NT2/D1 (cell line): Measurements from ENCODE around the gene PRR23B.
"Not testable (repeated sequence)": the region's sequence is repeated elsewhere in the genome, so short reads cannot be mapped to it uniquely, and the experiment has no call there.

Experiments used
- SUZ12 ChIP-seq: IDR thresholded peaks from 2 replicates; pipeline ENCODE4 v1.6.1; 2011; ENCODE audit not compliant: insufficient read length, insufficient read depth; ENCODE audit errors: extremely low read depth
- YY1 ChIP-seq: IDR thresholded peaks from 2 replicates; pipeline ENCODE4 v1.6.1; 2011; ENCODE audit not compliant: insufficient read length, insufficient read depth
- ZNF274 ChIP-seq: IDR thresholded peaks from 2 replicates; pipeline ENCODE4 v1.6.1; 2011; ENCODE audit warnings: mild to moderate bottlenecking, low read depth, low read length

DNA sequence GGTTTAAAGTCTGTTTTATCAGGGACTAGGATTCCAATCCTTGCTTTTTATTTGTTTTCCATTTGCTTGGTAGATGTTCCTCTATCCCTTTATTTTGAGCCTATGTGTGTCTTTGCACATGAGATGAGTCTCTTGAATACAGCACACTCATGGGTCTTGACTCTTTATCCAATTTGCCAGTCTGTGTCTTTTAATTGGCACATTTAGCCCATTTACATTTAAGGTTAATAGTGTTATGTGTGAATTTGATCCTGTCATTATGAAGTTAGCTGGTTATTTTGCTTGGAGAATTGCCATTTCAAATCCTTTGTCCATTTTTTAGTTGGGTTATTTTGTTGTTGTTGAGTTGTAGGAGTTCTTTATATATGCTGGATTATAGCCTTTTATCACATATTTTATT lies 9.8 kb upstream of the PRR23B start:
- TF ChIP-seq ZNF274, YY1, SUZ12: not testable (repeated sequence)
